ENCODE data around the gene NELFCD.

NELFCD gene

GRCh38 chr20:59006864-59007664 is 26.0 kb downstream of the NELFCD start, which contains the start of gene CTSZ:
Gene CTSZ, minus strand, starts transcription at chr20:59007254. Its CDS starts 126 bp downstream, at chr20:59007128.
- Histone ChIP-seq H3K4me3 (IDR thresholded peaks at IDR 0.05; ENCODE audit: insufficient read depth, low read depth, low read length) (no peak within 1 kb of the TSS), H2AFZ (ENCODE audit: low read depth) (peak within 1 kb of the TSS; percentile 31; the same call in 1 of the 2 replicates), H3K4me2 (peak within 1 kb of the TSS; percentile 15; the same call in 1 of the 2 replicates), H3K27ac (no peak within 1 kb of the TSS), H3K27me3 (ENCODE audit: insufficient read depth, low read depth) (peaks cover 16% of the 10 kb centered on the region; the same call in 1 of the 2 replicates), H3K9ac (no peak within 1 kb of the TSS), H3K4me1 (ENCODE audit: low read depth, poor library complexity, severe bottlenecking) (peaks cover 29% of the 10 kb centered on the region), H4K20me1 (ENCODE audit: insufficient read depth) (no peaks in the 10 kb centered on the region), H3K36me3 (ENCODE audit: insufficient read depth) (no peaks in the 10 kb centered on the region), H3K79me2 (ENCODE audit: insufficient read depth, low read depth) (no peaks in the 10 kb centered on the region)
- no peak for TF ChIP-seq CTCF (conservative IDR thresholded peaks at IDR 0.05; ENCODE audit: low read depth, low read length)

GRCh38 chr20:59007665-59008511 is 26.8 kb downstream of the NELFCD start:
- Histone ChIP-seq H3K4me2 (no peak overlapping the region), H3K36me3 (ENCODE audit: insufficient read depth) (no peaks in the 10 kb centered on the region), H2AFZ (ENCODE audit: low read depth) (no peak overlapping the region), H3K27me3 (ENCODE audit: insufficient read depth, low read depth) (peaks cover 16% of the 10 kb centered on the region; the same call in 1 of the 2 replicates), H3K4me3 (IDR thresholded peaks at IDR 0.05; ENCODE audit: insufficient read depth, low read depth, low read length) (no peak overlapping the region), H4K20me1 (ENCODE audit: insufficient read depth) (no peaks in the 10 kb centered on the region), H3K79me2 (ENCODE audit: insufficient read depth, low read depth) (no peaks in the 10 kb centered on the region), H3K4me1 (ENCODE audit: low read depth, poor library complexity, severe bottlenecking) (peaks cover 29% of the 10 kb centered on the region), H3K9ac (no peak overlapping the region), H3K27ac (no peak overlapping the region)
- TF ChIP-seq CTCF (conservative IDR thresholded peaks at IDR 0.05; ENCODE audit: low read depth, low read length) = no peak

GRCh38 chr20:59008715-59009336 is 27.8 kb downstream of the NELFCD start:
- H3K9ac ChIP-seq = no peak overlapping the region
- no peak overlapping the region for H3K27ac ChIP-seq
- H3K4me1 ChIP-seq (ENCODE audit: low read depth, poor library complexity, severe bottlenecking) = peaks cover 28% of the 10 kb centered on the region
- H3K36me3 ChIP-seq (ENCODE audit: insufficient read depth) = no peaks in the 10 kb centered on the region
- no peak overlapping the region for H3K4me3 ChIP-seq (IDR thresholded peaks at IDR 0.05; ENCODE audit: insufficient read depth, low read depth, low read length)
- H3K79me2 ChIP-seq (ENCODE audit: insufficient read depth, low read depth) = no peaks in the 10 kb centered on the region
- H3K4me2 ChIP-seq = no peak overlapping the region
- H2AFZ ChIP-seq (ENCODE audit: low read depth) = no peak overlapping the region
- no peaks in the 10 kb centered on the region for H4K20me1 ChIP-seq (ENCODE audit: insufficient read depth)
- H3K27me3 ChIP-seq (ENCODE audit: insufficient read depth, low read depth) = peaks cover 13% of the 10 kb centered on the region; the same call in 1 of the 2 replicates
- no peak for TF ChIP-seq CTCF (conservative IDR thresholded peaks at IDR 0.05; ENCODE audit: low read depth, low read length)

GRCh38 chr20:59010321-59010994 is 29.4 kb downstream of the NELFCD start:
- H4K20me1 ChIP-seq (ENCODE audit: insufficient read depth) = no peaks in the 10 kb centered on the region
- no peak overlapping the region for H3K4me3 ChIP-seq (IDR thresholded peaks at IDR 0.05; ENCODE audit: insufficient read depth, low read depth, low read length)
- no peak overlapping the region for H3K4me2 ChIP-seq
- no peak overlapping the region for H3K9ac ChIP-seq
- no peaks in the 10 kb centered on the region for H3K36me3 ChIP-seq (ENCODE audit: insufficient read depth)
- H3K4me1 ChIP-seq (ENCODE audit: low read depth, poor library complexity, severe bottlenecking) = peaks cover 11% of the 10 kb centered on the region
- H2AFZ ChIP-seq (ENCODE audit: low read depth) = no peak overlapping the region
- H3K27ac ChIP-seq = no peak overlapping the region
- H3K27me3 ChIP-seq (ENCODE audit: insufficient read depth, low read depth) = peaks cover 13% of the 10 kb centered on the region; the same call in 1 of the 2 replicates
- H3K79me2 ChIP-seq (ENCODE audit: insufficient read depth, low read depth) = no peaks in the 10 kb centered on the region
- no peak for TF ChIP-seq CTCF (conservative IDR thresholded peaks at IDR 0.05; ENCODE audit: low read depth, low read length)

All from KMS-11 (cell line).